Medulla oblongata (tissue), 1 donor: Measurements from ENCODE around the gene CTDNEP1.

Experiments
- DNase-seq: peaks from one replicate; pipeline ENCODE4 v3.0.0-alpha.2; 2015; ENCODE audit errors: extremely low spot score

The CTDNEP1 gene

DNA sequence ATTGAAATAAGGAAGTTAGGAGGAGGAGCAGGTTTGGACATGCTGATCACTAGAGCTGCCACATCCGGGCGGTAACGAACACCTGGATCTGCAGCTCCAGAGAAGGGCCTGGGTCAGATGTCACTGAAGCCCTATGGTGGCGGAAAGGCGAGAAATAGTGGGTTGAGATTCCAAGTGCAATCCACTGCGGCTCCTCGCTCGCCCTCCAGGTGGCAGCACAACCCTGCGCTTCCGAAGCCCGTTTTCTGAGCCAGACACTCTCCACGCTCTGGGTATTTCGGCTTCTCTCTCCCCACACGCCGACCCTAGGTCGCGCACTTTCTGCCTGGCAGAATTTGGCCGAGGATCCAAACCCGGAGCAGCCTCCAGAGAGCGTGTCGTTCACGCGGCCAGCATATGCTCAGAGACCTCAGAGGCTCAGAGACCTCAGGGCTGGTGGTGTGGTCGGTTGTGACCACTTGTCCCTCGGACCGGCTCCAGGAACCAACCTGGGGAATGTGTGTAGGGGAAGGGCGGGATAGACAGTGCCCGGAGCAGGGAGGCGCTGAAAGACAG is 29.1 kb upstream of the CTDNEP1 start:
- DNase-seq = peak; percentile 88

- DNase-seq = no peak
Measured at GRCh38 chr17:7279448-7279847, 27.9 kb upstream of the CTDNEP1 start.

GRCh38 chr17:7266784-7267183 is 15.2 kb upstream of the CTDNEP1 start:
- no peak for DNase-seq

DNA sequence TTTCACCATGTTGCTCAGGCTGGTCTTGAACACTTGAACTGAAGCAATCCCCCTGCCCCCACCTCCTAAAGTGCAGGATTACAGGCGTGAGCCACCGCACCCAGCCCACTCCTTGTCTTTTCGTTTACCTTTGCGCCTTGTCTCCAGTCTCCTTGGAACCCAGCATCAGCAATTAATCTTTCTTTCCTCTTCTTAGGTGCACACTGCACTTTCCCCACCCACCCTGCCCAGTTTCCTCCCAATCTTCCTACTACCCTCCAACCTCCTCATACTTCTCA is 12.2 kb upstream of the CTDNEP1 start:
- DNase-seq = no peak

- no peak for DNase-seq
Measured at GRCh38 chr17:7262935-7263800, 11.6 kb upstream of the CTDNEP1 start.

GRCh38 chr17:7262192-7262934 is 10.8 kb upstream of the CTDNEP1 start, which contains the start of gene CLDN7:
TSS of gene CLDN7 (minus strand) at chr17:7262478. CDS start at chr17:7262043, 435 bp downstream.
- no peak for DNase-seq

DNA sequence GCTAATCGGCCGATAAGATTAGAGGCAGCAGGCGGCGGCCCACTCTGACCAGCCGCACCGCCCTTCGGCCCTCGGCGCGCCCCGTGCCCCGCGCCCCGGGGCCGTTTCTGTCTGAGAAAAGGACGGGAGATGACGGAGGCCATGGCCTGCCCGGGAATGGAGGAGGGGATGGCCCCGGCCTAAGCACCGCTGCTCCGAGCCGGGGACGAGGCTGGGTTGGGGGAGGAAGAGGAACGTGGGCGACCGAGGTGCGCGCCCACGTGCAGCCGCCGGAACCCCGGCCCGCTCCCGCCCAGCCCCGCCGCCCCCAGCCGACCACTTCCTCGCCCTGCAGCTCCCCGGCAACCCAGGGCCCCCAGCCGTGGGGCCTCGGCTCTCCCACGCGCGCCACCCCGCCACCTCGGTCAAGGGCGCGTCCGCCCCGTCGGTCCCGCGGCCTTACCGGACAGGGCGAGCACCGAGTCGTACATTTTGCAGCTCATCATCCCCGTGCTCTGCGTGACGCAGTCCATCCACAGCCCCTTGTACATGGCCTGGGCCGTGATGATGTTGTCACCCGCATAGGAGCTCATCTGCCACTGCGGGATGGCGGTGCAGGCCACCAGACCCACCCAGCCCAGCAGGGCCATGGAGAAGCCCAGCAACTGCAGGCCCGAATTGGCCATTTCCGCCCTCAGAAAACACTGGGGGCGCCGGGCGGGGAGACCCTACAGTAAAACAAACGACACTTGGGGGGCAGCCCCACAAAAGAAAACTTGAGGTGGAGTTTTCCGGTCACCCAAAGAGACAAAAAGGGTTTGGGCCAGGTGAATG is 10.1 kb upstream of the CTDNEP1 start:
- no peak for DNase-seq

- DNase-seq = no peak
Measured at GRCh38 chr17:7260651-7261378, 9.3 kb upstream of the CTDNEP1 start.

DNA sequence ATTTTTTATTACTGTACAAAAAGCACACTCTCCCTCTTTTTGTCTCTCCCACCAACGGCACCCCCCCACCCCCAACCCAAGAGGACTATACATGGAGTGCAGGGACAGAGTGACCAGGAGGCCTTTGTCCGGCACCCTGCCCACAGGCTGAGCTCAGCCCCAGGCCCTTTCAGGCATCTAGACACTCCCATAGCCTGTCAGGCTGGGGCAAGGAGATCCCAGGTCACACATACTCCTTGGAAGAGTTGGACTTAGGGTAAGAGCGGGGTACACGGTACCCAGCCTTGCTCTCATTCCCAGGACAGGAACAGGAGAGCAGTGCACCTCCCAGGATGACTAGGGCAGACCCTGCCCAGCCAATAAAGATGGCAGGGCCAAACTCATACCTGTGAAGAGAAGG is 8.6 kb upstream of the CTDNEP1 start:
- no peak for DNase-seq

DNA sequence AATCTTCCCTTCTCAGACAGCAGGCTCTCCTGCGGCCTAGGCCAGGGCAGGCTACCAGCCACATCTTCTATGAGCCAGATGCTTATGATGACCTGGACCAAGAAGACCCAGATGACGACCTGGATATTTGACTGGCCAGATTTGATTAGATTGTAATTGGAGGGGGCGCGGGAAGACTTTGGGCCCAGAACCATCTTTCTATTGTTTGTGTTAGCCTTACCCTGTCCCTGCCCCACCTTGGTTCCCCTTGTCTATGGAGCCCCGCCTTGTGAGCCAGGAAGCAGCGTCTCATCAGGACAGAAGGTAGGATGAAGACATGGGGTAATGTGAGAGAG is 8.0 kb upstream of the CTDNEP1 start:
- no peak for DNase-seq

- DNase-seq = no peak
Measured at GRCh38 chr17:7258731-7259554, 7.4 kb upstream of the CTDNEP1 start.

DNA sequence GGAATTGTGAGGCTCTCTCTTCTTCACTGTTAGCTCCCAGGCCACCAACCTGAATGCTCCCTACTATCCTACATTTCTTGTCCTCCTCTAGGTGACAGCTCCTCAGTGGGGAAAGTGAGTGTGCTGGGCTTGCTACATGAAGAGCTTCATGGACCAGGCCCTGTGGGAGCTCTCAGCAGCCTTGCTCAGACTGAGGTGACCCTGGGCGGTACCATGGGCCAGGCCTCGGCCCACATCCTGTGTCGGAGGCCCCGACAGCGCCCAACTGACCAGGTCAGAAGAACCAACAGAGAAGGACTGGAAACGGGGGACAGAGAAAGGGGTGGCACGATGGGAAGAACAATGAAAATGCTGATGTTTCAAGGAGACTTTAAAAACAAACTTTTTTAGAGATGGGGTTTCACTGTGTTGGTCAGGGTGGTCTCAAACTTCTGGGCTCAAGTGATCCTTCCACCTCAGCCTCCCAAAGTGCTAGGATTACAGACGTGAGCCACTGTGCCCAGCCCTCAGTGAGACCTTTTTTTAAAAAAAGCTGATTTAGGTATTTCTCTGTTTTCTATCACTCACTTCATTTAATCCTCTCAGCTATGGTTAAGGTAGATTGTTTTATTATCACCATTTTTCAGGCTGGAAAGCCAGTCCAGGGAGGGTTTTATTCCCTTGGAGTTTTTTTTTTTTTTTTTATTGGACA is 5.4 kb upstream of the CTDNEP1 start:
- DNase-seq = no peak

DNA sequence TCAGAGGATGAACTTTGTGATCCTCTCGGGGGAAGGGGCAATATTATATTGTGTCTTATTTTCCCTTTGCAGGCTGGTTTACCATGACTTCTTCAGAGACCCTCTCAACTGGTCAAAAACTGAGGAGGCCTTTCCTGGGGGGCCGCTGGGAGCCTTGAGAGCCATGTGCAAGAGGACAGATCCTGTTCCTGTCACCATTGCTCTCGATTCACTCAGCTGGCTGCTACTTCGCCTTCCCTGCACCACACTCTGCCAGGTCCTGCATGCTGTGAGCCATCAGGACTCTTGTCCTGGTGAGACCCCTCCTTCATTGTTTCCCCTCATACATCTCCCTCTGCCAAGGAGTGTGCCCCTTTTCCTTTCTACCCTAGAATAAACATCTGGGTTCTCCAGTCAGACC is 3.0 kb upstream of the CTDNEP1 start:
- no peak for DNase-seq

- no peak for DNase-seq
Measured at GRCh38 chr17:7253082-7253481, 1.5 kb upstream of the CTDNEP1 start.

DNA sequence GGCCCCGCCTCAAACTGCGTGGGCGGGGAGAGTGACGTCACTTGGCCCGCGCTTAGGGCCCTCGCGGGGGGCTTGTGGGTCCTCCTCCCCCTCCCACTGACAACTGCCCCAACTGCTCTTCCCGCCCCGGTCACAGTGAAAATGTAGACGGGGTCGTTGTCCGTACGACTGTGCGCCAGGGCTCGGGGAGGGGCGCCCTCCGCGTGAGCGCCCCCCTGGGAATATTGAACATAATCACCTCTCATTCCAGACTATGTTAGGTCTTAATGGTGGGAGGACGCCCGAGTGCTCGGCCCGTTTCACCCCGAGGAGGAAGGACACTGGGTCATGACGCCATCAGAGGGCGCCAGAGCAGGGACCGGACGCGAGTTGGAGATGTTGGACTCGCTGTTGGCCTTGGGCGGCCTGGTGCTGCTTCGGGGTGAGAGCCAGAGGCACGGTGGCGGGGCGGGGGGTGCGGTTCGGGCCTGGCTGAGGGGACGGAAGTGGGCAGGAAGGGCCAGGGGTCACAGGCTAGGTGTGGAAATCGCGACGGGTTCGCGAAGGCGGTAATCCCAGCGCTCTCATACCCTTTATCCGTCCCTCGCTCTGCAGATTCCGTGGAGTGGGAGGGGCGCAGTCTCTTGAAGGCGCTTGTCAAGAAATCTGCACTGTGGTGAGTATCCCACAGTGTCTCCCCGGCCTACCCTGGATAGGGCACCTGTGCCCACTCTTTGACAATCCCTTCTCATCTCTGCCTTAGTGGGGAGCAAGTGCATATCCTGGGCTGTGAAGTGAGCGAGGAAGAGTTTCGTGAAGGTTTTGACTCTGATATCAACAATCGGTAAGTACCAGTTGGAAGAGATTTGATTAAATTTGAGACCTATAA is 876 bp upstream of the CTDNEP1 start, which contains the start of gene ELP5:
Gene ELP5 (plus strand): TSS at position 40 of the 868 bp plus-strand sequence. CDS start 336 bp downstream, at position 376.
- DNase-seq = peak; percentile 95

DNA sequence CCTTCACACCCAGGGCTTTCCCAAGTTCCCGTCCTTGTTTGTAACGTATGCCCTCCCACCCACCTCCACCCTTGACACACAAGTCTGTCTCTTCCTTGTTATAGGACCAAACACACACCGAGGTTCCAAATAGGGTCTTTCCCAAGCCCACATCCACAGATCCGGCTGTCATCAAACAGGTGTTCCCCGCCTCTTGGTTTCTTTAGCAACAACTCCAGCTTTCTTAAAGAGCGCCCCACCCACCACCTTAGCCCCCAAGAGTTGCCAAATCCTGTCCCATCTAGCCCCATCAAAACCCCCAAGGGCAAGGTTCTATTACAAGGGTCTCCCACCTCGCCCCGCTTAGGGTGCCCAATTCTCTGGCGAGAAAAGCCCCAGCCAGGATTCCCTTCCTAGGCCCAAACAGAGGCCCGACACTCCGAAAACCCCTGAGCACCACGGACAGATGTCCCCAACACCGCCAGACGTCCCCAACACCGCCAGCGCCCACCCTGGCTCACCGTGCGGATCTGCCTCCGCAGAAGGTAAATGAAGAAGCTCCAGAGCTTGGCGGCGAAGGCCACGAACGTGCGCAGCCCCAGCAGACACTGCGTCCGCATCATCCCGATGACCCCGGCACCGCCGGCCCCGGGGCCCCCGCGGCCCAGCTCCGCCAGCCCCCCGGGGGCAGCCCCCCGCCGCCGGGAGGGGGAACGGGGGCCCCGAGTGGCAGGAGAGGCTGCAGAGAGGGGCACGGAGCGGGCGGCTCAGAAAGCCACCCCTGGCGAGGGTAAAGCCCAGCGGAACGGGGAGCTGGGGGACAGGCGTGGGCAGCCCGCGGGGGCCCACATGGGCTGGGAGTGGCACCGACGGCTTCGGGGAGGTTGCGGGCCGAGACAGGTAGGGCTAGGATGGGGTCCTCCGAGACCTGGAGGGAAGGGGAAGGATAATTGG is 573 bp downstream of the CTDNEP1 start:
- no peak for DNase-seq

DNA sequence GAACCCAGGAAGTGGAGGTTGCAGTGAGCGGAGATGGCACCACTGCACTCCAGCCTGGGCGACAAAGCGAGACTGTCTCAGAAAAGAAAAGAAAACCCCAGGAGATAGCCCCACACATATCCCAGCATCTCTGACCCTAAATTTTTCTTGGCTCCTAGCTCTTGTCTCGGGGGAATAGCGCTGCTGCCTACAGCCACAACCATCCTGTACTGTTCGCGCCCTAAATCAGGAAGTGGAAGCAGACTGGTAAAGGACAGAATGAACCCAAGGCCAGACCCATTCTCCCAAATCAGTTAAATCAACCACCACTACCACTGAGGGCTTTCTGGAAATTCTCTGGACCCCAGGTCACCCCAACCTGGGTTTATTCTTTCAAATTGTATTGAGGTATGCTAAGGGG is 1.7 kb downstream of the CTDNEP1 start:
- DNase-seq = no peak

GRCh38 chr17:7249214-7249613 is 2.3 kb downstream of the CTDNEP1 start:
- DNase-seq = no peak
